HepG2 (cell line): ENCODE measurements around the gene GNAZ. TPM values are rescaled to one million over a fixed set of nuclear protein-coding genes. Genes with fewer than 3 reads are reported as not detected.

Source experiments
- KAT8 ChIP-seq: IDR thresholded peaks from 2 replicates; pipeline ENCODE4 v1.6.1; 2016; ENCODE audit warnings: missing genetic modification reagents, missing compliant biosample characterization
- RFX3 ChIP-seq: IDR thresholded peaks from 2 replicates; pipeline ENCODE4 v1.6.1; 2016; ENCODE audit warnings: missing biosample characterization, missing genetic modification reagents
- RORA ChIP-seq: sonication (generic); formaldehyde crosslinking; IDR thresholded peaks from 2 replicates; pipeline ENCODE4 v1.5.0; 2020; ENCODE audit warnings: mild to moderate bottlenecking, missing genetic modification reagents, moderate library complexity
- SKIL ChIP-seq: sonication (generic); formaldehyde crosslinking; IDR thresholded peaks from 2 replicates; pipeline ENCODE4 v1.8.0; 2022; ENCODE audit warnings: missing genetic modification reagents, mild to moderate bottlenecking, moderate library complexity, borderline replicate concordance
- SMAD1 ChIP-seq: sonication (generic); formaldehyde crosslinking; IDR thresholded peaks from 2 replicates; pipeline ENCODE4 v1.4.0; 2020; ENCODE audit warnings: missing genetic modification reagents, low read depth, mild to moderate bottlenecking, borderline replicate concordance
- TFDP1 ChIP-seq: IDR thresholded peaks from 2 replicates; pipeline ENCODE4 v1.6.1; 2016; ENCODE audit warnings: missing compliant biosample characterization, missing genetic modification reagents, borderline replicate concordance
- TP53 ChIP-seq: sonication (generic); formaldehyde crosslinking; conservative IDR thresholded peaks from 2 replicates; pipeline ENCODE4 v1.4.0; 2020; ENCODE audit warnings: missing genetic modification reagents
- ZNF749 ChIP-seq: sonication (generic); formaldehyde crosslinking; IDR thresholded peaks from 2 replicates; pipeline ENCODE4 v1.8.0; 2022; ENCODE audit warnings: mild to moderate bottlenecking, missing genetic modification reagents, moderate library complexity, borderline replicate concordance
- polyA plus RNA-seq, 8 experiments: library from polyadenylated mRNA; depleted of rRNA in 3 of 8; stranded (reverse) in 7 of 8; unstranded in 1 of 8; fragments of >200 nt; fragmentation: Illumina TruSeq in 4 of 8; extraction: Trizol in 4 of 8; gene quantifications; 2 replicates each; pipeline versions ENCODE4 v1.2.1 to v1.2.3, GENCODE V29; 2011 to 2016; ENCODE audit warnings: low read depth in 4 of 8, missing spikeins in 1 of 8, mixed read lengths in 1 of 8; ENCODE audit not compliant: insufficient read depth in 1 of 8
- total RNA-seq, 5 experiments: library from RNA; depleted of rRNA; stranded (reverse); fragments of >200 nt; fragmentation: Illumina TruSeq; extraction: Trizol; gene quantifications; 2 replicates each; pipeline ENCODE4 v1.2.3, GENCODE V29; 2016; ENCODE audit warnings: low read depth in 1 of 5

The GNAZ gene
- total and polyA plus RNA-seq, 2 of the 13 experiments (the other 11 are each of a cell fraction or from before 2014, with no cell fraction given) = 11.4 to 22.3 TPM

- TF ChIP-seq SKIL (CRISPR knock-in tag) = peak; percentile 73; the same call in 1 of the 2 replicates
- TF ChIP-seq ZNF749 (CRISPR knock-in tag) = no peak
- TF ChIP-seq TFDP1 (CRISPR knock-in tag) = peak; percentile 57; the same call in 1 of the 2 replicates
- TF ChIP-seq RFX3 = no peak
- no peak for TF ChIP-seq RORA (CRISPR knock-in tag)
- no peak for TF ChIP-seq SMAD1 (CRISPR knock-in tag)
- TF ChIP-seq TP53 (CRISPR knock-in tag) = no peak
- peak; percentile 43 for TF ChIP-seq KAT8 (CRISPR knock-in tag)
- TF ChIP-seq, all 625 proteins: peak for 207
Observed at GRCh38 chr22:23079240-23079768, 9.0 kb downstream of the GNAZ start (continued).
